Nephron (organoid): ENCODE measurements around the gene PADI4.

Experiments
- H3K27ac Mint-ChIP-seq, 3 experiments: 2 replicates each; pipeline ENCODE4 v1.8.0; 2020; ENCODE audit warnings: mixed read lengths in 3 of 3, mild to moderate bottlenecking in 2 of 3, moderate library complexity in 1 of 3
- H3K27me3 Mint-ChIP-seq: 2 replicates; pipeline ENCODE4 v1.8.0; 2021; ENCODE audit warnings: low read depth, mild to moderate bottlenecking, moderate library complexity, mixed read lengths
- H3K36me3 Mint-ChIP-seq: 2 replicates; pipeline ENCODE4 v1.8.0; 2020; ENCODE audit warnings: low read depth, mixed read lengths
- H3K4me1 Mint-ChIP-seq: 2 replicates; pipeline ENCODE4 v1.8.0; 2020; ENCODE audit warnings: mixed read lengths
- H3K4me3 Mint-ChIP-seq, 3 experiments: 2 replicates each; pipeline ENCODE4 v1.8.0; 2020; ENCODE audit warnings: mild to moderate bottlenecking in 3 of 3, mixed read lengths in 3 of 3, moderate library complexity in 2 of 3
- H3K9me3 Mint-ChIP-seq: 2 replicates; pipeline ENCODE4 v1.8.0; 2020; ENCODE audit warnings: mixed read lengths
- CTCF ChIP-seq, 3 experiments: fragments of 200-600 bp; sonication (generic); IDR thresholded peaks; one replicate each; pipeline ENCODE4 v1.5.0; 2021; ENCODE audit warnings: antibody characterized with exemption in 3 of 3; ENCODE audit not compliant: unreplicated experiment in 3 of 3

PADI4 gene

GRCh38 chr1:17400725-17401341 lies 92.8 kb downstream of the PADI4 start:
- Mint-ChIP-seq H3K27me3 (peaks cover 2% of the 10 kb centered on the region), H3K9me3 (no peaks in the 10 kb centered on the region), H3K36me3 (no peaks in the 10 kb centered on the region), H3K4me1 (no peaks in the 10 kb centered on the region), H3K4me3 (no peak overlapping the region), H3K27ac (no peak overlapping the region)
- no peak for TF ChIP-seq CTCF (IDR thresholded peaks at IDR 0.05; ENCODE audit: unreplicated experiment in 3 of 3)

GRCh38 chr1:17401841-17402240 lies 93.8 kb downstream of the PADI4 start:
- Mint-ChIP-seq H3K27me3 (no peaks in the 10 kb centered on the region), H3K4me1 (no peaks in the 10 kb centered on the region), H3K4me3 (no peak overlapping the region), H3K27ac (no peak overlapping the region), H3K36me3 (peaks cover 3% of the 10 kb centered on the region), H3K9me3 (no peaks in the 10 kb centered on the region)
- no peak for TF ChIP-seq CTCF (IDR thresholded peaks at IDR 0.05; ENCODE audit: unreplicated experiment in 3 of 3)

GRCh38 chr1:17403081-17403480 lies 95.1 kb downstream of the PADI4 start:
- peaks cover 11% of the 10 kb centered on the region for H3K36me3 Mint-ChIP-seq
- no peak overlapping the region for H3K27ac Mint-ChIP-seq

GRCh38 chr1:17404034-17404684 lies 96.2 kb downstream of the PADI4 start:
- H3K27me3 Mint-ChIP-seq: no peaks in the 10 kb centered on the region
- H3K36me3 Mint-ChIP-seq: peaks cover 20% of the 10 kb centered on the region
- no peaks in the 10 kb centered on the region for H3K9me3 Mint-ChIP-seq
- TF ChIP-seq CTCF (IDR thresholded peaks at IDR 0.05; ENCODE audit: unreplicated experiment in 3 of 3): no peak
- no peaks in the 10 kb centered on the region for H3K4me1 Mint-ChIP-seq
- no peak overlapping the region for H3K27ac Mint-ChIP-seq
- no peak overlapping the region for H3K4me3 Mint-ChIP-seq

More at GRCh38 chr1:17403081-17403480, 95.1 kb downstream of the PADI4 start:
- no peak for TF ChIP-seq CTCF (IDR thresholded peaks at IDR 0.05; ENCODE audit: unreplicated experiment in 3 of 3)
- H3K27me3 Mint-ChIP-seq: no peaks in the 10 kb centered on the region
- H3K4me1 Mint-ChIP-seq: no peaks in the 10 kb centered on the region
- H3K9me3 Mint-ChIP-seq: no peaks in the 10 kb centered on the region
- no peak overlapping the region for H3K4me3 Mint-ChIP-seq

GRCh38 chr1:17404820-17405219 lies 96.8 kb downstream of the PADI4 start:
- H3K4me3 Mint-ChIP-seq: no peak overlapping the region
- H3K36me3 Mint-ChIP-seq: peaks cover 26% of the 10 kb centered on the region
- no peaks in the 10 kb centered on the region for H3K4me1 Mint-ChIP-seq
- no peaks in the 10 kb centered on the region for H3K9me3 Mint-ChIP-seq
- H3K27me3 Mint-ChIP-seq: no peaks in the 10 kb centered on the region
- no peak overlapping the region for H3K27ac Mint-ChIP-seq
- TF ChIP-seq CTCF (IDR thresholded peaks at IDR 0.05; ENCODE audit: unreplicated experiment in 3 of 3): no peak
